Glomerular visceral epithelial cell (primary cell): ENCODE results near the gene NECAB2.
"Not testable (repeated sequence)": the region's sequence is repeated elsewhere in the genome, so short reads cannot be mapped to it uniquely, and the experiment has no call there.

Source experiments
- DNase-seq: peaks from one replicate; pipeline ENCODE4 v3.0.0-alpha.2; 2016; ENCODE audit errors: extremely low spot score

NECAB2 gene

DNA sequence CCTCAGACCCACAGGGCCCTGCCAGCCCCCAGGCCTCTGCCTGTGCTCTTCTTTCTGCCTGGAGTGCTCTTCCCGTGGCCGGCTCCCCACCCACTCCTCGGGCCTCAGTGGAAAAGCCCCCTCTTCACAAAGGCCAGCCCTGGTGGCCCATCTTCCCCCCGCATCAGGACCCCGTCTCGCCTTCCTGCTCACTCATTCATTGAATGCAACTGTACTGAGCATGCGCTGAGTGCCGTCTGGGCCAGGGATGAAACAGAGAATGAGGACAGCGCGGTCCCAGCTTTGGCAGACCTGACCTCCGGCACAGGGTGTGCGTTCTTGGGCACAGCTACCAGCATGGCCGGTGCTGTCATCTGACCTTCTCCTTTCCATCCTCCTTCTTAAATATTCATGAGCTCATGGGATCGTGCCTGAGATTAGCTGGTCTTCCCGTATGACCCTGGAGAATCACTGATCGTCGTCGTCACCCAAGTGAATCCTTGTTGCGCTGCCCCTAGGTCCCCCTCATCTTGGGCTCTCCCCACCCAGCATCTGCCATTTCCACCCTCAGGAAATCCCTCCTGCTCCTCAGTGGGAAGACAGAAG is 31.4 kb upstream of the NECAB2 start:
- no peak for DNase-seq

DNA sequence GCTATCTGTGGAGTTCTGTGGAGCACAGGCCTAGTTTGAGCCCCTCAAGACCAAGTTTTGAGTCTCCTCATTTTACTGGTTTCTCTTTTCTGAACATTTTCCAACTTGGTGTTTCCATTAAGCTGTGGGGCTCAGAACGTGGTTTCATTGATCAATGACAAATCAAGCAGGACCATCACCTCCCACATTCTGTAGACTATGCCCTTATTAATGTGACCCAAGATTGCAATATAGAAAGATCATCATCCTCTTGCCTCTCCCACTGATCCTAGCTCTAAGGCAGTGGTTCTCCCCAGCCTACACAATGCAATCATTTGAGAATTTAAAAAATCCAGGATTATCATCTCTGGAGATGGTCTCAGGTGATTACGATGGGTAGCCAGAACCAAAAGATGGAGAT is 30.8 kb upstream of the NECAB2 start:
- no peak for DNase-seq

DNA sequence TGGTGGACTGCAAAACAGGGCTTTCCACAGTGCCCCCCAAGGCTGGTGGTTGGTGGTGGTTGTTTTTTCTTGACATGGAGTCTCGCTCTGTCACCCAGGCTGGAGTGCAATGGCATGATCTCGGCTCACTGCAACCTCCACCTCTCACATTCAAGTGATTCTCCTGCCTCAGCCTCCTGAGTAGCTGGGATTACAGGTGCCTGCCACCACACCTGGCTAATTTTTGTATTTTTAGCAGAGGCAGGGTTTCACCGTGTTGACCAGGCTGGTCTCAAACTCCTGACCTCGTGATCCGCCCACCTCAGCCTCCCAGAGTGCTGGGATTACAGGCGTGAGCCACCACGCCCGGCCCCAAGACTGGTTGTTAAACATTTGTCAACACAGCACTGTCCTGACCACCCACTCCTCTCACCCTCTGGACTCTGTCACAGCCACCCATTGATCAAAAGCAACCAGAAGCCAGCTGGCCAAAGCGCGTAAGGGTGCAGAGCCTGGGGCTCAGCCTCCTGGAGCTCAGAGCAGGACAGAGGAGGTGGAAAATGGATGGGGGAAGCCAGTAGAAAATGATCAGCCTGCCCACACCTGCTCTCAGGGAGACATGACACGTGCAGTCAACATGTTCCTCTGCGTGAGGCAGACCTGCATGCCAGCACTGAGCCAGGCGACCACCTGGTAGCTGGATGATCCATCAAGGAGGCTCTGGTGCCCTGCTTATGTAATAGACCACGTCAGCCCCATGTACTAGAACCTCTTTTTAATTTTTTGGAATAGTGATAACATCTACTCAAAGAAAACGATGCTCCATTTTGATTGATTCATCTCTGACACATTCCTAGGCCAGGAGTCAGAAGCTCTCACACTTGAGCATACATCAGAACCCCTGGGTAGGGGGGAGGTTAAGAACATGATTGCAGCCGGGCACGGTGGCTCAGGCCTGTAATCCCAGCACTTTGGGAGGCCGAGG is 29.8 kb upstream of the NECAB2 start:
- DNase-seq = no peak

DNA sequence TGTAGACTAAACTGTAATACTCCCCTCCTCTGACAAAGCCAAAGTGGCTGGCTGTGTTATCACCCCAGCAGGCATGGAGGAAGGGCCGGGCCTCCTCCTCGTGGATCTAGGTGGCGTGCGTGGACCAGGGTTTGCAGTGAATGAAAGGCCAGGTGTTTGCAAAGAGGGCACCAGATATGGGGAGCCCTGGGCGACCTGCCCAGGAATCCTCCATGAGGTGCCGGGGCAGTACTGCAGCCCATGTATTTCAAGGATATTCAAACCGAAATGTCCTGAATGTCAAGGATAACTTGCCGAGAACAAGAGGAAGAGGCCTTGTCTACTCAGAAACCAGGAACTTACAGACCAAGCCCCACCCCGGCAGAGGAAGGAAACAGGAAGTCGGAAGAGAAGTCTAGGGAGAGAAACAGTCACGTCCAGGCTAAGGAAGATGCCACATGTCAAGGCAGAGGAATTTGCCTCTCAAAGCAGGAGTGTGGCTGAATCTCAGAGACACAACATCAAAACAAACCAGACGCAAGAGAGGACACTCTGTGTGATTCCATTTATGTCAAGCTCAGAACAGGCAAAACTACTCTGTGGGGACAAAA is 28.7 kb upstream of the NECAB2 start:
- no peak for DNase-seq

DNA sequence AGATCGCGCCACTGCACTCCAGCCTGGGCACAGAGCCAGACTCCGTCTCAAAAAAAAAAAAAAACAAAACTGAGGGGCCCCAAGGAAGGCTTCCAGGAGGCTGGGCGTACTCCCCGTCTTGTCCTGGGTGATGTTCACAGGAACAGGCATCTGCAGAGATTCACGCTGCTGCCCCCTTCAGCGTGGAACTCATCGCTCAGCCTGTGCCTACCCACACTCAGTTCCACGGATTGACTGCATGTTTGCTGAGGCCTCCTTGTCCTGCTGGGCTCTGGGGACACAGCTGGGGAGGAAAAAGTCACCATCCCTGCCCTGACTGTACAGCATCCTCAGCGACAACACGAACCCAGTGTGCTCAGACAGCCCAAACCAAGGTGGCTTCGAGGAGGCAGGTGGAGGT is 27.9 kb upstream of the NECAB2 start:
- no peak for DNase-seq

DNA sequence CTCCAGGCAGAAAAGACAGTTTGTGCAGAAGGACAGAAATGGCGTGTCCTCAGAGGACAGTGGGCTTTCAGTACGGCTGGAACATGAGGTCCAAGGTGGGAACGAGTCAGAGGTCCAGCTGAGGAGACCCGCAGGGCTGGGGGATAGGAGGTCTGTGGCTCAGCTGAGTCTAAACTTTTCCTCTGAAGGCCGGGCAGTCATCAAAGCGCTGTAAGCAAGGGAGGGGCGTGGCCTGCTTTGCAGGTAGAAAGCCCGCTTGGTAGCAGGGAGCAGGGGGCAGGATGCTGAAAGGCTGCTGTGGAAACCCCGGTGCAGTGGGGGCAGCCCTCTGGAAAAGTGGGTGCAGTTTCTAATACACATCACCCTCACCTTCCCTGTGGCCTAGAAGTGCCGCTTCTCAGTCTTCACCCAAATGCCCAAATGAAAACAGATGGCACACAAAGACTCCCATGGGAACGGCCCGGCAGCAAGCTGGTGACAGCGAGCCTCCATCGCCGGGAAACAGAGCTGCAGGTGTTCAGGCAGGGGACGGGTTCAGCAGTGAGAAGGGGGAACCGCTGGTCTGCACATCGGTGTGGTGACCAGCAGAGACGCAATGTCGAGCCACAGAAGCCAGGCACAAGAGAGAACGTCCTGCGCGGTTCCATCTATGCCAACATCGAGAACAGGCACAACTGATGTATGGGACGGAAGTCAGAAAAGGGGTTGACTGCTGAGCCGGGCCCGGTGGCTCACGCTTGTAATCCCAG is 27.2 kb upstream of the NECAB2 start:
- no peak for DNase-seq

DNA sequence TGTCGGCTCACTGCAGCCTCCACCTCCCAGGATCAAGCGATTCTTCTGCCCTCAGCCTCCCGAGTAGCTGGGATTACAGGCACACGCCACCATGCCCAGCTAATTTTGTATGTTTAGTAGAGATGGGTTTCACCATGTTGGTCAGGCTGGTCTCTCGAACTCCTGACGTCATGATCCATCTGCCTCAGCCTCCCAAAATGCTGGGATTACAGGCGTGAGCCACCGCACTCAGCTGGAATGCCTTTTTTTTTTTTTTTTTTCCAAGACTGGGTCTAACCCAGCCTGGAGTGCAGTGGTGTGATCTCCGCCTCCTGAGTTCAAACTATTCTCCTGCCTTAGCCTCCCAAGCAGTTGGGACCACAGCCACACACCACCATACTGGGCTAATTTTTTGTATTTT is 26.5 kb upstream of the NECAB2 start:
- not testable (repeated sequence) for DNase-seq

DNA sequence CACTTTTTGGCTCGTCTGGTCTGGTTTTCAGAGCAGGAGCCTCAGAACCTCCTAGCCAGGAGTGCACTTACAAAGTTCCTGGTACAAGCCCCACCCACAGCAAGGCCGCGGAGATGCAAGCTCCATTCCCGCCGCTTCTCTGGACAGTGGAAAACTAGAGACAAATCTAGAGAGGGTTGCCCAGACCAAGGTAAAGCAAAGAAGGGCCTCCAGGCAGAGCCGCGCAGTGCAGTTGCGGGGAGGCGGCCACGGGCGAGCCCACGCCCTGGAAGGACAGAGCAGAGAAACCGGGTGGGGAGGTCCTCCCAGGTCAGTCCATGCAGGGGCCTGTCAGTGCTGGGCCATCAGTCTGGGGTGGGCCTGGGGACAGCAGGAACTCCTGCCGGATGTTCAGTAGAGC is 26.0 kb upstream of the NECAB2 start:
- DNase-seq = no peak

DNA sequence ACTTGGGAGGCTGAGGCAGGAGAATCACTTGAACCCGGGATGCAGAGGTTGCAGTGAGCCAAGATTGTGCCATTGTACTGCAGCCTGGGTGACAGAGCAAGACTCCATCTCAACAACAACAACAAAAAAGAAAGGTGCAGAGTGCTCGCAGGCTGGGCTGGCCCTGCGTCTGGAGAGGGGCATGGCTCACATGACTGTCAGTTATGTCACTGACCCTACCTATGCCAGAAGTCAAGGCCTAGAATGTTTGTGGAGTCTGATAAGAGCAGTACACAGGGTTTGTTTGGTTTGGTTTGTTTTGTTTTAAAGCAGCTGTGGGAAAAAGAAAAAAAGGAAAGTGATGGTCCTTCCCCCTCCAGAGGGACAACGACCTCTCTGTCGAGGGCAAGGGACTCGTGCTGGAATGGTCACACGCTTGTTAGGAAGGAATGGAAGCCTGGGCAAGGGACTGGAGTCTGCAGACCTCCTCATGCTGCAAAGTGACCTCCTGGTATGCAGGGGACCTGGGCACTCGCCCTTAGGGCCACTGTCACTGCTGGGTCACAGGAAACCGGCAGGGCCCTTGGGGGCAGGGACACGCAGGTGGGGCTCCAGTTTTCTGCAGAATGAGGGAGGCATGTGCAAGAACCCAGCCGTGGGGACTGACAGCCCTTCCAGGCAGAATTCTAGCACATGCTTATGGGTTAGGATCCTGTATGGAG is 25.1 kb upstream of the NECAB2 start:
- no peak for DNase-seq

DNA sequence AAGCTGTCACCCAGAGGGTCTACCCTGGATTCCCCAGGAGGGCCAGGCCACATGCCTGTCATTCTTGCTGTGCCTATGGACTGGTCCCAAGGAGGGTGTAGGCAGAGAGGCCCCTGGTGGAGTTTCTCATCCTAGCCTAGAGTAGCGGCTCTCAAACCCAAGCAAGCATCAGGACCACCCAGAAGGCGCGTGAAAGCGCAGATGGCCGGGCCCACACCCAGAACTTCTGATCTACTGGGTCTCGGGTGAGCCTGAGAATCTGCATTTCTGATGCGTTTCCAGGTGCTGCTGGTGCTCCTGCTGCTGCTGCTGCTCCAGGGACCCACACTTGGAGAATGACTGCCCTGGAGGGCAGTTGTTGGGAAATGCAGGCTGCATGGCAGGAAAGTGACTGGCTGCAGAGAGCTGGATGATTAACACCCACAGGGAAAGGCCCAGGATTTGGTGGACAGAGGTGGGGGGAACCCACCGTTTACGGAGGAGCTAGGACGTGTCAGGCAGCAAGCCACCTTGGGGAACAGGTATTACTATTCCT is 24.5 kb upstream of the NECAB2 start:
- no peak for DNase-seq

DNA sequence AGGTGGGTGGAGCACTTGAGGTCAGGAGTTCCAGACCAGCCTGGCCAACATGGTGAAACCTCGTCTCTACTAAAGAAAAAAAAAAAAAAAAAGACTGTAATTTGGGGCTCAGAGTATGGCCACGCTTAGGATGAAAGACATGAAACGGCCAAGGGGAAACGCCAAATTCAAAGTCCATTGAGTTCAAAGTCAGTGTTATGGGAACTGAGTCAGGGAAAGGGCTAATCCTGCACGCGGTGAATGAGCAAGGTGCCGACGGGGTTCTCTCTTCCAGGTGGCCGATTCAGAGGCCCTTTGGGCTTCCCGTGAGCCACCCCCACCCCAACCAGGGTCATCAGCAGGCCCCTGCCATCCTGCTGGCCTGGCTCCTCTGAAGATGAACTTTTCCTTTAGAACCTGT is 22.5 kb upstream of the NECAB2 start:
- no peak for DNase-seq

DNA sequence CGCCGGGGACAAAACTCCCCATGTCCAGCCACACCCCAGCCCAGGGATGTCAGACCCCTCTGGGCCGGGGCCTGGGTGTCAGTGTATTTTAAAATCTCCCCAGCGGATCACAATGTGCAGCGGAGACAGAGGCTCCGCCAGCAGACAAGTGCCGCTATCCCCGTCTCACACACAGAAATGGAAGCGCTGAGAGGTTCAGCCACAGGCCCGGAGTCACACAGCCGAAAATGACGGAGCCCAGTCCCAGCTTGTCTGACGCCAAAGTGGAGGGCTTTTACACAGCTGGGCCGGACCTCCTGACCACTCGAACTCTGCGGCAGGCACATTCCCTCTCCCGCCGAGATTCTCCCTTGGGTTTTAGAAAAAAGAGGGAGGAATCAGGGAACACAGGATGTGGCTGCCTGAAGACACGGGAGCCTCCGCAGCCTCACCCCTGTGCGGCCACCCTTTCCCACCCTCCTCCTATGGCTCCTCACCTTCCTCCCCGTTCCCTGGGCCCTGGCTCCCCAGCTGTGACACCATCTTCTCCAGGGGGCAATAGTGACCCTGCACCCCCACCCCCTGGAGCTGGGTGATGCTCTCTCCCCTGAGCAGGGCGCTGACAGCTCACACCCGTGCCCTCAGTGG is 21.8 kb upstream of the NECAB2 start:
- DNase-seq = no peak

DNA sequence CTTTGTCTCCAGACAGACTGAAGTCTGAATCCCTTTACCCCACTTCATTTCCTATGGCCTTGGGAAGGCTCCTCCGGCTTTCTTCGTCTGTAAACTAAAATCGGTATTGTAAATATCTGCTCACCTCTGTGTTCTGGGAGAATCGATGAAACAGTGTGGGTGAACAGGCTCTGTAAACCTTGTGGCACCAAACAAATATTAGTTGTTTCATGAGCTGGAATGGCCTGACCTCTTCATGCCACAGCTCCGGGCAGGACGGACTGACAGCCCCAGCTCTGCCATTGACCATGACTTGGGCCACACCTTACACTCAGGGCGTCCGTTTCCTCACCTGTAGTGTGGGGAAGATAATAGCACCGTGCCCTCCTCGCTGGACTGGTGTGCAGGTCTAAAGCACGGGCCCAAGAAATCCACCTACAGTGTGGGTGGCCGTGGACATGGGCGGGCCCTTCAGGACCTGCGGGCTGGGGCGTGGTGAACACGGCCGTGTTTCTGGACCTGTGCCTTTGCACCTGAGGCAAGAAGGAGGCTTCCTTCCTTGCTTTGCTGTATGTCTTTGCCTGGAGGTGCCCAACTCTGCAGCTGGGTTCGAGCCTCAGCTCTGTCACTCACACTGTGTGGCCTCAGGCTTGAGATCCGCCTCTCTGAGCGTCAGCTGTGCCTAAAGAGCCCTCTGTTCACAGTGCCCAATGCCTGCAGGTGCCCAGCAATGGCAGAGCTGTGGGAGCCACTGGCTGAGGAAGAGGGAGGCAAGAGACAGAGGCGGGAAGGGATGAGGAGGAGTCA is 21.1 kb upstream of the NECAB2 start:
- DNase-seq = no peak

DNA sequence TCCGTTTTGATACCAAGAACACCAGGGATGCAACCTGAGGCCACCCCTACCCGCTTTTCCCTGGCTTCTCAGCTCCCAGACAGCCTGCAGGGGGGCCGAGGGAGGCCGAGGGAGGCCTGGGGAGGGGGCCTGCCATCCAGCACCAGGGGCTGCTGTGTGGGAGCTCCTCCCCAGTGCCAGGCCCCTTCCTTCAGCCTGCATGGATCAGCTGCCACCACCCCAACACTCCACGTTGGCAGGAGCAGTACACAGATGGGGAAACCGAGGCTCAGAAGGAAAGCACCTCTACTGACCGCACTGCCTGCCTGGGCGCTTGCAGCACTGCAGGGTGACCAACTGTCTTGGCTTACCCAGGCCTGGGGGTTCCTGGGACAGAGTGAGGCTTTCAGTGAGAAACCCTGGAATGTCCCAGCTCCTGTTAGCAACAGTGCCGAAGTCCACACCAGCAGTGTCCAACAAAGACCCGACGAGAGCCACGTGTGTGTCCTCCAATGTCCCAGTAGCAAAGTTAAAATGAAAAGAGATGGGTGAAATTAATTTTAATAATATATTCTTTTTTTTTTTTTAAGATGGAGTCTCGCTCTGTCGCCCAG is 20.3 kb upstream of the NECAB2 start:
- no peak for DNase-seq

DNA sequence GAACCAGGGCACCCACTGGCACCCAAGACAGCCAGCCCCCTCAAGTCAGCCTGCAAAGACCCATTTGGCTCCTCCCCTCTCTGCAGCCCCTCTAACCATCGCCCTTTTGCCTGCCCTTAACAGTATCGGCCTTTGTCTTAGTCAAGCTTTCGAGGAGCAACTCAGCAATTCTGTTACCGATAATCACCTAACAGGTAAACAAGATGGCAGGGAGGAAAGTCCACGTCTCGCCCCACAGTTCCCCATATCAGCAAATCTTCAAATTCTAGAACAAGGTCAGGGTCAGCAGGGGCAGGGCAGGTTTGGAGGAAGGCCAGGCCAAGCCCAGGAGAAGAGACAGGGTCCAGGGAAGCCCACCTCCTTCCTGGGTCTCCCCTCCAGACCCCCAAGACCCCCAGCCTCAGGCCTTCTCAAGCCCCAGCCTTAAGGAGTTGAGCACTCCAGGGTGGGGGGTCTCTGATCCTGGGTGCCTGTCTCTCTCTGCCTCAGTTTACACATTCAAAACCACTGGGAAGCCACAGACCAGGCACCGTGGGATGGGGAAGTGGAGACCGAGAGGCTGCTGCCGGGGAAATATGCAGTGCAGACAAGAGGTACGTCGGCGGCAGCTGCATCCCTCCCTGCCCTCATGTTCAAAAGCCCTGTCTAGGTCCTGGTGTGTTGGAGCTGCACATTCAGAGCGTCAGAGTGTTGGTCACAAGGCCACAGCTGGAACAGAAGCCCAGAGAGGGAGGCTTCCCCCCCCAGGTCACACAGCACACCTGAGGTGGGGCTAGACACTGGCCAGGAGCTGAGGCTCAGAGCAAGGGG is 18.9 kb upstream of the NECAB2 start:
- DNase-seq = no peak

DNA sequence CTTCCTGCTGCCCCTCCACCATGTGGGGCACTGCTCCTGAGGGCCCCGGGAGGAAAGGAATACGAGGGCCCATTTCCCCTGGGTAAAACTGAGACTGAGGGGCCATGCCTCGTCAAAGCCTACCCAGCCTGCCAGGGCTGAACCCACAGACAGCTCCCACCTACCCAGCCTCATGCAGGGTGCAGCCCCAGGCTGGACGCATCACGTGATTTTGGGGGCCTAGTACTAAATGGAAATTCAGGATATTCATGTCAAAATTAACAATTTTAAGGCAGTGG is 18.4 kb upstream of the NECAB2 start:
- no peak for DNase-seq

DNA sequence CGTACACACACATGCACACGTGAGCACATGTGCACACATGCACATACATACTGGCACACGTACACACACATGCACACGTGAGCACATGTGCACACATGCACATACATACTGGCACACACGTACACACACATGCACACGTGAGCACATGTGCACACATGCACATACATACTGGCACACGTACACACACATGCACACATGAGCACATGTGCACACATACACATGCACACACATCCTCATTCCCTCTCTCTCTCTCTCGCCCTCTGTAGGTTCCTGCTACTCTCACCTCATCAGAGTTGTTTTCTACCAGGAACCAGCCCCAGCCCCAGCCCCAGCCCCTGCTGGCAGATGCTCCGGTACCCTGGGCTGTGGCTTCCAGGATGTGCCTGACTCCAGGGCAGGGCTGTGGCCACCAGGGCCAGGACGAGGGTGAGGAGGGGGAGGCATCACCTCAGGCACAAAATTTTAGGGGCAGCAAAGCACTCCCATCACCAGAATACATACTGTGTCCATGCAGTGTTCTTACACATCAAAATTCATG is 17.1 kb upstream of the NECAB2 start:
- DNase-seq = not testable (repeated sequence)

DNA sequence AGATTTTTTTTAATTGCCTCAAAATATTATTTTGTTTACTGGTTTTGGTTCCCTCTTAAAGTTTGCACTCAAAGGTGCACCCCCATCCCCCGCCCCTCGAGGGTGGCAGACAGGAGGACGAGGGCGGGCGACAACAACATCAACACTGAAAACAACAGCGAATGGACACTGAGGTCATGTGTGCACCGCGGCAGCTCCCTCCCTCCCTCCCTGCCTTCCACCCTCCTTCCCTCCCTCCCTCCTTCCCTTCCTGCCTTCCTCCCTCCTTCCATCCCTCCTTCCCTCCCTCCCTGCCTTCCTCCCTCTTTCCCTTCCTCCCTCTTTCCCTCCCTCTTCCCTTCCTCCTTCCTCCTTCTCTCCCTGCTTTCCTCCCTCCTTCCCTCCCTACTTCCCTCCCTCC is 16.5 kb upstream of the NECAB2 start:
- DNase-seq = no peak

DNA sequence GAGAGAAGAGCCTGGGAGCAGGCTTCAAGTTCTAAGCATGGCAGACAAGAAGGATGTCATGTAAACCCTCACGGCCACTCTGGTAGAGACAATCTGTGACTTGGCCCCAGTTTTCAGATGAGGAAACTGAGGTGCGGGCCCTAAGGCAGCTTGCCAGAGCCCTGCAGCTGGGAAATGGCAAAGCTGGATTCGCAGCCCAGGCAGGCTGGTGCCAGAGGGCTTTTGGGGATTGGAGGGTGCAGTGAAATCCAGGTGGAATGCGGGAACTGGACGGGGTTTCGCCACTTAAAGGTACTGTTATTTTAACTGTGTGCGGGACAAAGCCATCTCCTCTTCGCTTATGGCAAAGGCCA is 15.5 kb upstream of the NECAB2 start:
- DNase-seq = no peak
